ENCODE results near the gene MYH14. TPM values are rescaled to one million over a fixed set of nuclear protein-coding genes. Genes with fewer than 3 reads are reported as not detected.

Gene MYH14
- total RNA-seq, 1 donor from 2014 or later: 113 TPM

DNA sequence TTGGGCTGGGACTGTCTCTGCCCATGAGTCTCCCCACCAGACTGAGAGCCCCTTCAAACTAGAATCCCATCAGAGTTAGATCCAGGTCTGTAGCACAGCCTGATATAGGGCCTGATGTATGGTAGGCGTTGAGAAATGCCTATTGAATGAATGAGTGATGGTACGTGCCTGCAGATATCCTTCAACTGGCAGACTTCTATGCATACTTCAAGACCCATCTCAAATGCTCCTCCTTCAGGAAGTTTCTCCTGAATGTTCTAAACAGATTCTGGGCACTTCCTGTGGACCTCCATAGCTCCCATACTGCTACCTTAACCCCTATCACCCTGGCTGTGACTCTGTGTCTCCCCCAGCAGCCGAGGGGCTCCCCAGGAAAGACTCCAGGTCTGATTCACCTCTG lies 77.6 kb downstream of the MYH14 start:
- Histone ChIP-seq H3K27ac (no peak overlapping the region), H3K4me3 (no peak overlapping the region), H3K27me3 (ENCODE audit: low read depth) (no peaks in the 10 kb centered on the region), H3K36me3 (peaks cover 59% of the 10 kb centered on the region), H3K4me1 (no peaks in the 10 kb centered on the region), H3K9me3 (no peaks in the 10 kb centered on the region)
- DNase-seq: no peak
- intact Hi-C loops (cut with DNase I): no loop called here
- TF ChIP-seq, protein P1, sequence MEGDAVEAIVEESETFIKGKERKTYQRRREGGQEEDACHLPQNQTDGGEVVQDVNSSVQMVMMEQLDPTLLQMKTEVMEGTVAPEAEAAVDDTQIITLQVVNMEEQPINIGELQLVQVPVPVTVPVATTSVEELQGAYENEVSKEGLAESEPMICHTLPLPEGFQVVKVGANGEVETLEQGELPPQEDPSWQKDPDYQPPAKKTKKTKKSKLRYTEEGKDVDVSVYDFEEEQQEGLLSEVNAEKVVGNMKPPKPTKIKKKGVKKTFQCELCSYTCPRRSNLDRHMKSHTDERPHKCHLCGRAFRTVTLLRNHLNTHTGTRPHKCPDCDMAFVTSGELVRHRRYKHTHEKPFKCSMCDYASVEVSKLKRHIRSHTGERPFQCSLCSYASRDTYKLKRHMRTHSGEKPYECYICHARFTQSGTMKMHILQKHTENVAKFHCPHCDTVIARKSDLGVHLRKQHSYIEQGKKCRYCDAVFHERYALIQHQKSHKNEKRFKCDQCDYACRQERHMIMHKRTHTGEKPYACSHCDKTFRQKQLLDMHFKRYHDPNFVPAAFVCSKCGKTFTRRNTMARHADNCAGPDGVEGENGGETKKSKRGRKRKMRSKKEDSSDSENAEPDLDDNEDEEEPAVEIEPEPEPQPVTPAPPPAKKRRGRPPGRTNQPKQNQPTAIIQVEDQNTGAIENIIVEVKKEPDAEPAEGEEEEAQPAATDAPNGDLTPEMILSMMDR (IDR thresholded peaks at IDR 0.05): no peak
- ATAC-seq: no peak

DNA sequence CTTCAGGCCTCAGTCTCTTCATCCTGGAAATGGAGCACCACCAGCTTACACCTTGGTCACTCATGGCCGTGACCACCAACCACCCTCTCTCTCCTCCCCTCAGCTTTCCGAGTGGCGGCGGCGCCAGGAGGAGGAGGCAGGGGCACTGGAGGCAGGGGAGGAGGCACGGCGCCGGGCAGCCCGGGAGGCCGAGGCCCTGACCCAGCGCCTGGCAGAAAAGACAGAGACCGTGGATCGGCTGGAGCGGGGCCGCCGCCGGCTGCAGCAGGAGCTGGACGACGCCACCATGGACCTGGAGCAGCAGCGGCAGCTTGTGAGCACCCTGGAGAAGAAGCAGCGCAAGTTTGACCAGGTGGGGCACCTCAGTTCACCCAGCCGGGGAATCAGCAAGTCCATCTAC lies 78.1 kb downstream of the MYH14 start:
- intact Hi-C loops (cut with DNase I): no loop called here
- Histone ChIP-seq H3K27me3 (ENCODE audit: low read depth) (no peaks in the 10 kb centered on the region), H3K36me3 (peaks cover 59% of the 10 kb centered on the region), H3K27ac (no peak overlapping the region), H3K9me3 (no peaks in the 10 kb centered on the region), H3K4me1 (no peaks in the 10 kb centered on the region), H3K4me3 (no peak overlapping the region)
- no peak for DNase-seq
- ATAC-seq: no peak
- TF ChIP-seq, protein P1 (IDR thresholded peaks at IDR 0.05): no peak

DNA sequence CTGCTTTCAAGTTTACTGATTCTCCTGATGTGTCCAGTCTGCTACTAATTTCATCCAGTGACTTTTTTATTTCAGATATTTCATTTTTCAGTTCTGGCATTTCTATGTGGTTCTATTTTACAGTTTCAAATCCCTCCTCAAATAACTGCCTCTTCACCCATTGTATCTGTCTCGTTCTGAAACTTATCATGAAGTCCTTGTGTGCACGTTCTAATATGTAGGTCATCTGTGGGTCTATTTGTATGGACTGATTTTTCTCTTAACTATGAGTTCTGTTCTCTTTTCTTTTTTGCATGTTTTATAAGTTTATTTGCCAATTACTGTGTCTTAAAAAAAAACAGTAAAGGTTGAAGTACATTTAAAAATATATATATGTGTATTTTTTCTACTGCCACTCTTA lies 82.4 kb downstream of the MYH14 start:
- TF ChIP-seq, protein P1 (IDR thresholded peaks at IDR 0.05): no peak
- intact Hi-C loops (cut with DNase I): no loop called here
- peaks cover 60% of the 10 kb centered on the region for H3K36me3 ChIP-seq

DNA sequence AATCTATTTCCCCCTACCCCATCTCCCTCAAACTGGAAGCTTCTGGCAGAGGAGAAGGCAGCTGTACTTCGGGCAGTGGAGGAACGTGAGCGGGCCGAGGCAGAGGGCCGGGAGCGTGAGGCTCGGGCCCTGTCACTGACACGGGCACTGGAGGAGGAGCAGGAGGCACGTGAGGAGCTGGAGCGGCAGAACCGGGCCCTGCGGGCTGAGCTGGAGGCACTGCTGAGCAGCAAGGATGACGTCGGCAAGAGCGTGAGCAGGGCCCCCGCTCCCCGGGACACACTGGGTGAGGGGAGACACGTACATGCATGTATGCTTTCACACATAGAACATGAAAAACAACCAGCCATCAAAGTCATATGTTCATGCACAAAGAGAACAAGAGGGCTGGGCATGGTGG lies 83.0 kb downstream of the MYH14 start:
- H3K9me3 ChIP-seq: no peaks in the 10 kb centered on the region
- intact Hi-C loops (cut with DNase I): no loop called here
- TF ChIP-seq, protein P1 (IDR thresholded peaks at IDR 0.05): no peak
- H3K36me3 ChIP-seq: peaks cover 58% of the 10 kb centered on the region
- no peak overlapping the region for H3K27ac ChIP-seq
- H3K4me1 ChIP-seq: no peaks in the 10 kb centered on the region
- no peak overlapping the region for H3K4me3 ChIP-seq
- DNase-seq (no peak), ATAC-seq (no peak)
- no peaks in the 10 kb centered on the region for H3K27me3 ChIP-seq (ENCODE audit: low read depth)

More for the DNA sequence above, 82.4 kb downstream of the MYH14 start:
- Histone ChIP-seq H3K4me3 (no peak overlapping the region), H3K4me1 (no peaks in the 10 kb centered on the region), H3K9me3 (no peaks in the 10 kb centered on the region), H3K27ac (no peak overlapping the region), H3K27me3 (ENCODE audit: low read depth) (no peaks in the 10 kb centered on the region)
- DNase-seq: no peak
- ATAC-seq: no peak

DNA sequence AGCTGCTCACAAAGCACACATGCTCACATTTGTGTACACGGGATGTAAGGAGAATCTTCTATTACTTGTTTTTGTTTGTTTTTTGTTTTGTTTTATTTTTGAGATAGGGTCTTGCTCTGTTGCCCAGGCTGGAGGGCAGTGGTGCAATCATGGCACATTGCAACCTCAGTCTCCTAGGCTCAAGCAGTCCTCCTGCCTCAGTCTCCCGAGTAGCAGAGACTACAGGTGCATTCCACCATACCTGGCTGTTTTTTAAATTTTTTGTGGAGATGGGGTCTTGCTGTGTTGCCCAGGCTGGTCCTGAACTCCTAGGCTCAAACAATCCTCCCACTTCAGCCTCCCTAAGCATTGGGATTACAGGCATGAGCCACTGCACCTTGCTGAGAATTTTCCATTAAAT lies 83.9 kb downstream of the MYH14 start:
- Histone ChIP-seq H3K4me1 (no peaks in the 10 kb centered on the region), H3K36me3 (peaks cover 49% of the 10 kb centered on the region), H3K27ac (no peak overlapping the region), H3K4me3 (no peak overlapping the region), H3K9me3 (no peaks in the 10 kb centered on the region), H3K27me3 (ENCODE audit: low read depth) (no peaks in the 10 kb centered on the region)
- intact Hi-C loops (cut with DNase I): no loop called here
- DNase-seq (no peak), ATAC-seq (no peak)
- TF ChIP-seq, protein P1 (IDR thresholded peaks at IDR 0.05): no peak

DNA sequence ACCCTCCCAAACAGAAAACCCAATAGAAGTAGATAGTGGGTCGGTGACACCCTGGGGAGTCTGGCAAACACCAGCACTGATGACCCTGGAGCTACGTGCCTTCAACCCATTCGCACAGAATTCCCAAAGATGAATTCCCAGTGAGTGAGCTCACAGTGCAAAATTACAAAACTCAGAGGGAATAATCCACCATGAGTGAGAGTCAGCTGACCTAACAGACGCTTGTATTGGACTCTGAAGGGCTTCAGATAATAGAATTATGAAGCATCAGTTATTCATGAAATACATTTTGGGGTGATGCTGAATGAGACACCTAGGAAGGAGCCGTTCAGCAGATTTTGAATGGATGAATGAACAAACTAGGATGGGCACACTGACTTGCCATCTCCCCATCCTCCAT lies 85.5 kb downstream of the MYH14 start:
- intact Hi-C loops (cut with DNase I): no loop called here
- H3K36me3 ChIP-seq: peaks cover 51% of the 10 kb centered on the region
- ATAC-seq: no peak

More for the DNA sequence above, 85.5 kb downstream of the MYH14 start:
- TF ChIP-seq, protein P1 (IDR thresholded peaks at IDR 0.05): no peak
- no peak for DNase-seq
- Histone ChIP-seq H3K27ac (no peak overlapping the region), H3K4me1 (no peaks in the 10 kb centered on the region), H3K27me3 (ENCODE audit: low read depth) (no peaks in the 10 kb centered on the region), H3K4me3 (no peak overlapping the region), H3K9me3 (no peaks in the 10 kb centered on the region)

Measured in lower lobe of right lung (tissue), 2 donors.